ENCODE data around the gene MYO7B. TPM values are rescaled to one million over a fixed set of nuclear protein-coding genes. Genes with fewer than 3 reads are reported as not detected.
A peak's percentile ranks its signal among the peaks of the same experiment; 100 is the strongest.

MYO7B gene
- total RNA-seq, 4 donors from 2014 or later: 0.07 to 0.83 (median 0.51) TPM; not detected in 1

- peak overlapping the region; percentile 66 to 79 (median 72) for H3K27ac ChIP-seq
Measured at GRCh38 chr2:127658146-127658545, 122.7 kb downstream of the MYO7B start.

GRCh38 chr2:127658641-127659407 is 123.3 kb downstream of the MYO7B start:
- Histone ChIP-seq H3K27ac (peak overlapping the region; percentile 66 to 79 (median 72)), H3K4me1 (peaks cover 26 to 33% of the 10 kb centered on the region in 2 donors), H3K27me3 (no peaks in the 10 kb centered on the region), H3K4me3 (no peak overlapping the region), H3K9me3 (no peaks in the 10 kb centered on the region), H3K36me3 (no peaks in the 10 kb centered on the region)
- DNase-seq (no peak), ATAC-seq (no peak)
- intact Hi-C loops (cut with DNase I; ENCODE audit: low total_unique reads): no loop called here
- in situ Hi-C loops (cut with MboI; ENCODE audit: low sequenced_read_pairs in 4 of 4): no loop called here
- no peak for TF ChIP-seq CTCF (IDR thresholded peaks at IDR 0.05 in 4 of 5, conservative IDR thresholded peaks at IDR 0.05 in 1 of 5)
- no peak for TF ChIP-seq POLR2A (IDR thresholded peaks at IDR 0.05)

More at GRCh38 chr2:127658146-127658545, 122.7 kb downstream of the MYO7B start:
- DNase-seq (no peak), ATAC-seq (no peak)
- Histone ChIP-seq H3K4me3 (no peak overlapping the region), H3K27me3 (no peaks in the 10 kb centered on the region), H3K36me3 (no peaks in the 10 kb centered on the region), H3K9me3 (no peaks in the 10 kb centered on the region), H3K4me1 (peaks cover 26 to 33% of the 10 kb centered on the region in 2 donors)
- in situ Hi-C loops (cut with MboI; ENCODE audit: low sequenced_read_pairs in 4 of 4): no loop called here
- TF ChIP-seq CTCF (IDR thresholded peaks at IDR 0.05 in 4 of 5, conservative IDR thresholded peaks at IDR 0.05 in 1 of 5): no peak
- TF ChIP-seq POLR2A (IDR thresholded peaks at IDR 0.05): no peak
- intact Hi-C loops (cut with DNase I; ENCODE audit: low total_unique reads): no loop called here

GRCh38 chr2:127659408-127660290 is 124.2 kb downstream of the MYO7B start:
- H3K4me3 ChIP-seq: no peak overlapping the region
- H3K27me3 ChIP-seq: no peaks in the 10 kb centered on the region
- no peaks in the 10 kb centered on the region for H3K9me3 ChIP-seq
- DNase-seq (no peak), ATAC-seq (peak; percentile 57 to 69)
- no peaks in the 10 kb centered on the region for H3K36me3 ChIP-seq
- TF ChIP-seq POLR2A (IDR thresholded peaks at IDR 0.05) (no peak), CTCF (IDR thresholded peaks at IDR 0.05 in 4 of 5, conservative IDR thresholded peaks at IDR 0.05 in 1 of 5) (no peak)
- H3K27ac ChIP-seq: peak overlapping the region; percentile 66 to 79 (median 72)
- in situ Hi-C loops (cut with MboI; ENCODE audit: low sequenced_read_pairs in 4 of 4) (no loop called here), intact Hi-C loops (cut with DNase I; ENCODE audit: low total_unique reads) (no loop called here)
- peaks cover 26 to 33% of the 10 kb centered on the region in 2 donors for H3K4me1 ChIP-seq

- intact Hi-C loops (cut with DNase I; ENCODE audit: low total_unique reads): no loop called here
- Histone ChIP-seq H3K27me3 (no peaks in the 10 kb centered on the region), H3K4me1 (peaks cover 26 to 33% of the 10 kb centered on the region in 2 donors), H3K9me3 (no peaks in the 10 kb centered on the region), H3K27ac (peak overlapping the region; percentile 13 to 79 (median 72)), H3K36me3 (no peaks in the 10 kb centered on the region), H3K4me3 (no peak overlapping the region)
- TF ChIP-seq POLR2A (IDR thresholded peaks at IDR 0.05) (no peak), CTCF (IDR thresholded peaks at IDR 0.05 in 4 of 5, conservative IDR thresholded peaks at IDR 0.05 in 1 of 5) (no peak)
- DNase-seq: no peak
- in situ Hi-C loops (cut with MboI; ENCODE audit: low sequenced_read_pairs in 4 of 4): no loop called here
- ATAC-seq: no peak
Measured at GRCh38 chr2:127660291-127660578, 124.8 kb downstream of the MYO7B start.
